NCI-H1105 treated with DMSO at 0.1 percent for 48 hours (cell line): ENCODE measurements around the gene PDGFRB.

ENCODE experiments used
- DNase-seq: peaks from one replicate; lab custom pipeline; 2025; lab: John Stamatoyannopoulos, UW

Gene PDGFRB

DNA sequence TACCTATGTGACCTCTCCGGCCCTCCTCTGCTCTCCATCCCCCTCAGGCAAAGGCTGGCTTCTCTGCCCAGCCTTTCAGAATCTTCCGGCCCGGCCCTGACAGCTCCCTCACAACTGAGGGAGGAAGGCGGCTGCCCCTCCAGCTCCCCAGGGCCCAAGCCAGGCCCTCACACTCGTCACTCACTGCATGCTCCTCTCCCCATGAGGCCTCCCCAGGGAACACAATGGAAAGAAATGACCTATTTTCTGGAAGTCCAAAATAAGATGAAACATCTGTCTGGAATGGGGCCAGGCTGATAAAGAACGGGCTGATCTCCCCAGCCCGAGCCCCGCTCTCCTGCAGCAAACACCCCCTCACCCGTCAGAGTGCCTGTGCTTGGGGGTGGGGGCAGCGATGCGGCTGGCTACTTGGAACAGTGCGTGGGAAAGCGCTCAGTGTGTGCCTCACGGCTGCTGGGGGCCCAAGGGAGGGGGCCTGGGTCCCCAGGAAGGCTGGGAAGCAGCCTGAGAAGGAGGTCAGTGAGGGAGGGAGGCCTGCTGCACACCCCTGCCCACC, 11.3 kb downstream of the PDGFRB start:
- DNase-seq: no peak

DNA sequence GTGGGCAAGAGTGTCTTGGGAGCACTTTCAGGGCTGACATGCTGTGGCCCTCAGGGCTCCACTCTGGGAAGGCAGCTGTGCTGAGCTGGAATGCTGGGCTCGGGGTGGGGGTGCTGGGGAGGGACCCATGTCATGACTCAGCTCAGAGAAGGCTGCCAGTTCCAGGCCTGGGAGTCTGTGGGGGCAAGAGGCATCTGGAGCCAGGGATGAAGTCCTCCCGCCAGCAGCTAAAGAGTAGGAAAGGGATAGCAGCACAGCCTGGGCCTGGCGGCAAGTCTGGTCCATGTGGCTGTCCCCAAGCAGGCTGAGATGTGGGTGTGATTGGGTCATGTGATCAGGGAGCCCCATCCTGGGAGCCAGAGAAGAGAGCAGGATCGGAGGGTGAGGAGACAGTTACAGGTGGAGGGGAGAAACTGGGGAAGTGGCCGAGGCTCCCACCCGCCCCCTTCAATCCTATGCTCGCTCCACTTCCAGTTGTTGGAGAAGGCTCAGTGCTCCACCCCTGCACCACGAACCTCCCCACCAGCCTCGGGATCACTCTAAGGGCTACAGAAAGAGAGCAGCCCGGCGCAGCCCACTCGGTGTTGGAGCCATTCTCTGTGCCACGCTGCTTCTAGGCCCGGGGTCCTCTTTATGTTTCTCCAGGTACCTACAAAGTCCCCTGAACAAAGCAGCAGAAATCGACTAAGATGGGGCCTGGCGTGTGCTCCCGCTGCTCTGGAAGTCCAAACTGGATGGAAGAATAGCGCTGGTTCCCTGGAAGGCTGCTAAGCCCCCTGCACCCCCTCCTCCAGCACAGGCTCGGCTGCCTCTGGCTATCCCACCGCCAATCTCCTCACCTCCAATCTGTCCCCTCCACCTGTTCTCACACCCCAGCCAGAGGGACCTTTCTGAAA, 12.0 kb downstream of the PDGFRB start:
- no peak for DNase-seq

DNA sequence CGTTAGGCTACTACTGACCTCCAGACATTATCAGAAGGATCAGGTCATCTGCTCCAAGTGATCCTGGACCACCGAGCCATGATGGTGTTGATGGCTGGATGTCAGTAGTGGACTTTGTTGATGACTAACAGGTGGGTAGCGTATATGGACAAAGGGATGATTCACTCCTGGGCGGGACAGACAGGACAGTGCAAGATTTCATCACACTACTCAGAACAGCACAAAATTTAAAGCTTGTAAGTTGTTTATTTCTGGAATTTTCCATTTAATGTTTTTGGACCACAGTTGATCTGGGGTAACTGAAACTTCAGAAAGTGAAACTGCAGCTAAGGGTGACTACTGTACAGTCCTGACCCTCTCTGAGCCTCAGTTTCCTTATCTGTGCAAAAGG, 12.7 kb downstream of the PDGFRB start:
- DNase-seq: no peak

DNA sequence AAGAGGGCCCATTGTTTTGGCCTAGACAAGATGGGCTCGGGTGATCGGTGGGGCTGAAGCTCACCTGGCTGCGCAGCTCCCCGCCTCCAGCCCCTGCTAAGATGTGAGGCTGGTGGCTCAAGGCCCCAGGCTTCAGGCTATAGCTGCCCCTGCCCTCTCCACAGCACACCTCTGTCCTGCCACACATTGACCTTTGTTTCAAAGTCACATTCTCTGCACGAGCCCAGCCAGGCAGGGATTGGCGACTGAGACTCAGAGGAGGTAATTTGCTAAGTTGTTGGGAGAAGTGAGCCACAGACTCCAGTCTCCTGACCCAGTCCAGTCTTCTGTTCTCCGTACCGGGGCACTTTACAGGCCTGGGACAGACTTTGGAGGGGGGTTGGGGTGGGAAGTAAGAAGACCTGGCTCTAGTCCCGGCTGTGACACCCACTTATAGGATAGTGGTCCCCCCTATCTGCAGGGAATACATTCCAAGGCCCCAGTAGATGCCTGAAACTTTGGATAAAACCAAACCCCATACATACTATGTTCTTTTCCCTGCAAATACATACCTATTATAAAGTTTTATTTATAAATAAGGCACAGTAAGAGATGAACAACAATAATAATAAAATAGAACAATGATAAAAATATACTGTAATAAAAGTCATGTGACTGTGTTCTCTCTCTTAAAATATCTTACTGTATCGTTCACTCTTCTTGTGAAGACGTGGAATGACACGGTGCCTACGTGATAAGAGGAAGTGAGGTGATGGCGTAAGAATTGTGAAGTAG, 13.3 kb downstream of the PDGFRB start:
- DNase-seq: no peak

DNA sequence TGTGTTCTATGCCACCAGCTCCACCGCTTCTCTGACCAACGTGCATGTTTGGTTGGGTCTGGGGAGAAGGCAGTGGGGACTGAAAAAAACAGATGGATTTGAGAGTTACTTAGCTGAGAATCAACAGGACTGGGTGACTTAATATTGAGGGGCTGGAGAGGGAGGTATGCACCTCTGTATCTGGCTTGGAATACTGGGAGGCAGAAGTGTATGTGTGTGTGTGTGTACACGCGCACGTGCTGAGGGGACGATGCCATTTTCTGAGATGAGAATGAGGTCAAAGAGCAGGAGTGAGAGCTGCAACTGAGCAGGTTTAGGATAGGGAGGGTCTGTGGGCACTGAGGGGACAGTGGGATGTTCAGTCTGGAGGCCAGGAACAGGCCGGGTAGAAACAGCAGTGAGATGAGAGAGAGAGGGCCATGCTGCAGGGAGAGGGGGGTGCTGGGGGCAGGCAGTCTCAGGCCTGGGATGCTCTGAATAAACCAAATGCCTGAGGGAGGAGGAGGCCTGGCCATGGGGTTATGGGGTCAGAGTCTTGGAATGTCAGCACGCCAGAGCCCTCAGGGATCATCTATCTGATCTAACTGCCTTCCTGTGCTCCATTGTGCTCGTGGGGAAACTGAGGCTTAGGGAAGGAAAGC, 14.0 kb downstream of the PDGFRB start:
- no peak for DNase-seq

DNA sequence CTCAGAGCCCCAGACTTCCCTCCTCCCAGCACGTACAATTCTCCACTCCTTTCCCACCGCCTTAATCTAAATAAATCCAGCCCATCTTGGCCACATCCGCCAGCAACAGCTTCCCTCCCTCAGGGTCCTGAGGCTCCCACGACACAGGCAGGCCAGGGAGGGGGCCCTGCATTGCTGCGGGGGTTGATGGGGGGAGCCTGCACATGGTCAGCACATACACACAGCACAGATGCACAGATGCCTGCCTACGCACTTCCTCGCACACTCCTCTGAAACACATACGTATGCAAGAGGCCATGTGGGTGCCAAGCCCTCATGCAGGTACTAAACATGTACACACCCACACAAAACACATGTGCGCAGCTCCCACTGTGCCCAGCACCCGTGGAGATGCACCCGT, 14.8 kb downstream of the PDGFRB start:
- DNase-seq: no peak

DNA sequence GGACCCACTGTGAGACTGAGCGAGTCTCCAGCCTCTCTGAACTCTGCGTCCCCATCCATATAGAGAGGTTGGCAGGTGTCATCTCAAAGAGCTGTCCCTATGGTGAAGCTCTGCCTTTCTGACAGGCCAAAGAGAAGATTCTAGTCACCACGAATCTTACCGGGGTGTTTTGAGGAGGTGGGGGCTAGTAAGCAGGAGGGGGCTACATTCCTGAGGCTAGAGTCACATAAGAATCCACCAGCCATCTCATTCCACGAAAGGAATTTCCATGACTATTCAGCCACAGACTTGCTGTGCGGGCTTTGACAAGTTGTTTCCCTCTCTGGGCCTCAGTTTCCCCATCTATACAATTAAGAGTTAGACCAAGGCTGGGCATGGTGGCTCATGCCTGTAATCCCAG, 16.3 kb downstream of the PDGFRB start:
- no peak for DNase-seq

DNA sequence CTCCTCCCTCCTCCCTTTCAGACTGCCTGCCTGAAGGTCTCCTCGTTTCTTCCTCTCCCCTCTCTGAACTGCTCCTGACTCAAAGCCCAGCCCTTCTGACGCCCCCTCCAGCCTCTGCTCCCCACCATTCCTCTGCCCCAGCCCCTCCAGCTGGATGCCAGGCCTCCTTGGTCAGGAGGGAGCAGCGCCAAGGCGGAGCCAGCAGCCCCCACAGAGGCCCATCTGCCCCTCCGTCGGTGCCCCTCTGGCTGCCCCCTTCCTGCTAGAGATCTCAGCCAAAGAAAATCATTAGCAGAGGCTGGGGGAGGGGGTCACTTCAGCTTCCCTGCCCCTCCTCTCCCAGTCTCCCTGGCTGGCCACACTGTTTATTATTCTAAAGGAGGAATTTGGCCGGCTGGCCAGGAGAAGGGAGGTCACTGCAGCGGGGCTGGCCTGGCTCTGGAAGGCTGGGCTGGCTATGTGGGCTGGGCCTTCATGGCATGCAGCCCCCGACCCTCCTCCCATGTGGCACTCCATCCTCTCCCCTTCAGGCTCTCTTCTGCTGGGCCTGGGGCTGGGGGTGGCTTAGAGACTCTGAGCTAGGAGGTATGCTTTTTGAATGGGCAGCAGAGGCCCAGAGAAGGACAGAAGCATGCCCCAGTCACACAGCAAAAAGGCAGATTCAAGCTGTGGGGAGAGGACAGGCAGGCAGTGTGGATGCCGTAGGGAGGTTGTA, 16.9 kb downstream of the PDGFRB start:
- no peak for DNase-seq

DNA sequence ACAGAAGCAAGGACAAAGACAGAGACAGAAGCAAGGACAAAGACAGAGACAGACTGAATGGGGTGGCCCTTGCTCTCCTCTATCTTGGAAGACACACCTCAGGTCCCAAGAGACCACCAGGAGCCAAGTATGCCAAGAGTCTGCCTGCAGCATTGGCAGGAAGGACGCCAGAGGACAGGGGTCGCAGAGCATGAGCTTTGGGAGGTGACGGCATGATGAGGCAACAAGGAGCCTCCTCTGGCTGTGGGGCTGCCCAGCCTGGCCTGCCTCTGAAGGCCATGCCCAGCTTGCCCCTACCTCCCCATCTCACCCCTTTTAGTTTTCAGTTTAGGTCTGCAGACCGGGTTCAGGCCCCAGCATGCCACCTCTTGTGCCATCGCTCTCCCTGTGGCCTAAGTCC, 17.6 kb downstream of the PDGFRB start:
- no peak for DNase-seq

DNA sequence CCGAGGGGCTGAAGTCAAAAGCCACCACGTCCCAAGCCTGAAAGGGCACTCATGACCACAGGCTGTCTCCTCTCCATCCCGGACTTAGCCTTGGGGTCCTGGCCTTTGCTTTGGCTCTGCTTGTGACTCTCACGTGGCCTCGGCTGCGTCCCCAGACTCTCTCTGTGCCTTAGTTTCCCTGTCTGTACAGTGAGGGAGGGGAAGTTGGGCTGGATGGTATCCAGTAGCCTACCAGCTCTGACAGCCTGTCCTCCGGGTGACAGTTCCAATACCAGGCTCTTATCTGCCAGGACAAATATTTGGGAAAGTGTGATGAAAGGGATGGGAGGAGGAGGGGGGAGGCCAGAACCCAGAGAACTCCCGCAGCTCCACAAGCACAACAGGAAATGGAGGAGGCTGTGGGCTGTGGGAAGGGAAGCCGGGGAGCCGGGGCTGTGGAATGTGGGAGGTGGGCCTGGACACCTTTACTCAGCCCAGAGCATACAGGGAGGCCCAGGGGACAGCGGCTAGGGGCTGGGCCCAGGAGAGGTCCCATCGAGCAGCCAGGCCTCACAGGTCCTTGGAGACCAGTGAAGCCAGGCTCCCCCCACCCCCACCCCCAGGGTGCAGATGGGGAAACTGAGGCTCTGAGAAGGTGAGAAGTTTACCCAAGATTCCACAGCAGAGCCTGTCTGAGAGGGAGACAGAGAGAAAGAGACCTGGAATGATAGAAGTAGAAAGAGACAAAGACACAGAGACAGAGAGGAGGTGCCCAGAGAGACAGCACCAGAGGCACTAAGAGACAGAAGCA, 18.3 kb downstream of the PDGFRB start:
- no peak for DNase-seq

DNA sequence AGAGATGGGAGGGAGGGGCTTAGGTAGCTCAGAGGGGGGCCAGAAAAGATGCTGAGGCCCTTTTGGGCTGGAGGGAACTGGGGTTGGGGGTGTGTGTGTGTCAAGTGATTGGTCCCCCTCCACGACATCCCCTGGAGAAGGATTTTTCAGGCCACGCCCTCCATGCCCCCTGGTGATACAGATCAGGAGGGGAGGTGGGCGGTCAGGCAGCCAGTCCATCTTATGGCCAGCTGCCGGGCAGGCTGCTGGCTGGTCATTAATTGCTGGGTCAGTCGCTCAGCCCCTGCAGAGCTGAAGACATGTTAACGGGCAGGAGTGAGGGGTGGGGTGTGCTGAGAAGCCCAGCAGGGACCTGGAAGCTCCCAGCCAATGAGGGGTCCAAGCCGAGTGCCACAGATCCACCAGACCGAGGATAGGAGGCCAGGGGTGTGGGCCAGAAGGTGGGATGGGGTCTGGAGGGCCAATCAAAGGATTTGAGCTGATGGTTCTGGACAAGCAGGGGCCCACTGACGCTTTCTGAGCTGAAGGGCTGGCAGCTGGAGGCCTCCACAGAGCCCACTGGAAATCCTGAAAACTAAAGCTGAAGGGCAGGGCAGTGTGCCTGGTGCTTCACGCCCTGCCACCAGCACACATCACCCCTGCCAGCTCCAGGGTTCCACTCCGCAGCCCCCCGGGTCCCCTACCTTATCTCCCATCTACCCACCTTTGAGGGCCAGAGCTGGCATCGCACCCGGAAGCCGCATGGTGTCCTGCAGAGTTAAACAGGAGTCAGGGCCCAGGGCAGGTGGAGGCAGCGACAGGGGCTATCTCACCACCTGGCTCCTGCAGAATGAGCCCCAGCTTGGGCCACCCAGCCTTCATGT, 19.1 kb downstream of the PDGFRB start:
- no peak for DNase-seq

DNA sequence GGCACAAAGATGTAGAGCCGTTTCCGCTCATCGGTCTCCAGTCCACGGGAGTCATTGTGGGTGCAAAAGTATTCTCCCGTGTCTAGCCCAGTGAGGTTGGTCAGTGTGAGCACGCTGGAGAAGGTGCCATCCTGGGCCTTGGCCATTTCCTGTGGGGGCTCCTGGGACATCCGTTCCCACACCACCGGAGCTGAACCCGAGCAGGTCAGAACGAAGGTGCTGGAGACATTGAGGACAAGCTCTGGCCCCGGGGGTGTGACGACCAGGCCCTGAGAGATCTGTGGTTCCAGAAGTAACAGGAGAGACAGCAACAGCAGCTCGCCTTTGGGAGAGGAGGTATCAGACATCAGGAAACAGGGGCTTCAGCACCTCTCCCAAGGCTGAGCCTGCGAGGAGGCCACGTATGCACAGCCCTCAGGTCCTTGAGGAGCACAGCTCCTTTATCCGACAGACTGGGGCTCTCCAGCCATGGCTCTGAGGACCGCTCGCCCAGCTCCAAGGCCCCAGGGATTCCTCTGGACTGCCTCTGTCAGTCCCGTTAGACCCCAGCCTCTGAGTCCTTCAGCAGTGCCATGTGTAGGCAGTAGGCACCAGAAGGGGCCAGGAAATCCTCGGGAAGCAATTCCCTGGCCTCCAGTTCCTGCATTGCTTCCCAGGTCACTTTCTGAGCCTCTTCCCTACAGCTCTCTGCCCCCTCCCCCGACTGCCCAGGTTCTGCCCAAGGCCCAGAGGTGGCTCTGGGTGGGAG, 19.9 kb downstream of the PDGFRB start:
- DNase-seq: no peak

DNA sequence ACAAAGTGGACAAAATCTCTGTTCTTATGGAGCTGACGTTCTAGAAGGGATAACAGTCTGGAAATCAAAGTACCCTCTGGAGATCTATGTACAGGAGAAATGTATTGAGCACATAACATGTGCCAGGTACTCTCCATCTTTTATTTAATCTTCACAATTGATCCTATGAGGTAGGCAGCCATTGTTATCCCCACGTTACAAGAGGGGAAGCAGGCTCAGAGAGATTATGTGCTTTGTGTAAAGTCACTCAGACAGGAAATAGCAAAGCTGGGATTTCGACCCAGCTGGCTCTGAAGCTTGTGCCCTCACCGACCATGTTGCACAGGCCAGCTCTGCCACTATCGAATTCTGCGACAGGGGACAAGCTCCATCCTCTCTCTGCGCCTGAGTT, 21.5 kb downstream of the PDGFRB start:
- DNase-seq: no peak

DNA sequence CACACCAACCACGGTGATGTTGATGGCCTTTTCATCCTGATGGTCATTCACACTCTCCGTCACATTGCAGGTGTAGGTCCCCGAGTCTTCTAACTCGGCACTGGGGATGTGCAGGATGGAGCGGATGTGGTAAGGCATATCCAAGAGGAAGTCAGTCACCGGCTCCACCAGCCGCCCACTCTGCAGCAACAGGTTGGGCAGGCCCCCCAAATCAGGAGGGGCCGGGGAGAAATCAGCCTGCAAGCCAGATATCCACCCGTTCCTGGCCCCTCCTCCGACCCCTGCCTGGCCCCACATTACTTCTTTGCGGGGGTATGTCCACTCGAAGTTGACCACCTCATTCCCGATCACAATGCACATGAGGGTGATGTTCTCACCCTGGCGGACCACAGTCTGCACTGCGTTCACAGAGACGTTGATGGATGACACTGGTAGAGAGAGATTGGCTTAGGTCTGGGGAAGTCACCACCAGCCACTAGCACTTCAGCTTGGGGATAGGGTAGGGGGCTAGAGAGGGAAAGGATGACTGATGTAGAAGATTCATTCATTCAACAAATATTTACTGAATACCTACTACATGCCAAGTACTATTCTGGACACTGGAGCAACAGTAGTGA, 22.0 kb downstream of the PDGFRB start:
- DNase-seq: no peak

DNA sequence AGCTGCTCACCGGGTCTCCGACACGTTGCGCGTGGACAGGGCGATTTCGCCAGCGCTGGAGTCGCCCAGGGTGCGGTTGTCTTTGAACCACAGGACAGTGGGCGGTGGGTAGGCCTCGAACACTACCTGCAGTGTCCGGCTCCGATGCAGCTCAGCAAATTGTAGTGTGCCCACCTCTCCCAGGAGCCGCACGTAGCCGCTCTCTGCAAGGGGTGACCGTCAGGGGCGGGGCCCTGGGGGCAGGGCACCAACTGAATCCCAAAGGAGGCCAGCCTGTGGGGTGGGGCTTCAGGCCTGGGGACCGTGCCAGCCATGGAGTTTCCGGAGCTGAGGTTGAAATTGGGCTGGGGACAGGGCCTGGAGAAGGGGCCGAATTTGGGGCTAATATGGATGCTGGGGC, 22.9 kb downstream of the PDGFRB start:
- no peak for DNase-seq

DNA sequence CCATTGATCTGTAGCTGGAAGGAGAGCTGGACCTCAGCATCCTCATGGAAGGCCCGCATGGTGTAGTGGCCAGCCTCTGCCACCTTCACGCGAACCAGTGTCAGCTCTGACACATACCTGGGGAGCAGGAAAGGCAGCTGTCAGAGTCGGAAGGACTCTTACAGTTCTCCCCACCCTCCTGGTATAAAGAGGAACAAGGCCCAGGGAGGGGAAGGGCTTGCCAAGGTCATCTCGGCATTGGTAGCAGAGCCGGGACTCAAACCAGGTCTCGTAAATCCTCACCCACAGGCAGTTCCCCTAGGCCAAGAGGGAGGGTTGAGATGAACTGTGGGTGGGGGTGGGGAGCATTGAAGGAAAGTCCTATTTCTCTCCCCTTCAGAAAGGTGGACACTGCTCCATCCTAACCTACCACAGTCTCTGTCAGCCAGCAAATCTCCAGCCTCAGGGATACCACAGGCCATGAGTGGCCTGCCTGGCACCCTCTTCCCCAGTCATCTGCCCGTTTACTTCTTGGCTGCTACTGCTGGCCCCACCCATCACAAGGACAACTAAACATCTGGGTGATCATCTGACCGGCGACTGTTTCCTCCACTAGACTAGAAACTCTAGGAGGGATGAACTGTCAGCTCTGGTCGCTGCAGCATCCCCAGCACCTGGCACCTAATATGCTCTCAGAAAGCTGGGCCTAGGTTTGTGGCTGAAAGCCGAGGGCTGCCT, 23.5 kb downstream of the PDGFRB start:
- DNase-seq: no peak

DNA sequence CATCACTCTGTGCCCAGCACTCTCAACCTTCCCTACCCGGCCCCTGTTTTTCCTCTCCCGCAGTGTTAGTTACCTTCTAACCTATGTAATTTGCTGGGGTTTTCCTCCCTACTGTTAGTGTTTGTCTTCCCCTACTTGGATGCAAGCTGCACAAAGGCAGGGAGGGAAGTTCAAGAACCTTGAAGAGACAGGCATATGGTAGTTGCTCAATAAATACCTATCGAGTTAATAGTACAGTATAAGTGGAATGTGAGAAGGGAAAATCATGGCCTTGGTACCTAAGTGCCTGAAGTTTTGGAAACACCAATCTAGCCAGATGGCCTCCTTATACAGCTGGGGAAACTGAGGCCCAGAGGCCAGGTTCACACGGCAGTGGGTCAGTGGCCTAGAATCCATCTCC, 24.2 kb downstream of the PDGFRB start:
- DNase-seq: no peak

DNA sequence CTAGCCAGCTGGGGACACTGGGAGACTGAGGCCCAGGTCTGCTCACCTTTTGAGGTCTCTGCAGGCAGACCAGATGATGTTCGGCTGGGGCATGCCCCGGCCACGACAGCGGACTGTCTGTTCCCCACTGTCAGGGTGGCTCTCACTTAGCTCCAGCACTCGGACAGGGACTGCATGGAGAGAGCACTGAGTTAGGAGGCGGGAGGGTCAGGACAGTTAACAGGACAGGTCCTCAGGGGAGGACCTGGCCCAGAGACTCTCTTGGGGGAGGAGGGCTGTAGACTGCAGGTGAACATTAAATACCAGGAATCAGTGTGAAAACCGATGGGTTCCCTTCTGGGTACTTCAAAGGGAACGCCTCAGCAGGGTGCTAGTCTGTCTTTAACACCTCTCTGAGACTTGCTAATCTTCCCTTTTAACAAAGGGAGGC, 25.1 kb downstream of the PDGFRB start:
- DNase-seq: no peak
